T-helper 17 cell (primary cell): ENCODE measurements around the gene MYH9. TPM values are rescaled to one million over a fixed set of nuclear protein-coding genes. Genes with fewer than 3 reads are reported as not detected.

Experiments used
- ATAC-seq: fragments of 150-1000 bp; cut with Tn5 transposase; 2 replicates; pipeline ENCODE4 v1.10.0; 2021; ENCODE audit warnings: mild to moderate bottlenecking, moderate library complexity
- DNase-seq, 3 donors: peaks; one replicate each; pipeline versions ENCODE4 v3.0.0 to v3.0.0-alpha.2; 2020 to 2021
- H3K9me3 ChIP-seq: one replicate; pipeline ENCODE4 v1.7.0; 2013; ENCODE audit warnings: low read length, mild to moderate bottlenecking; ENCODE audit not compliant: control insufficient read depth, poor library complexity, severe bottlenecking
- H3K27ac Mint-ChIP-seq: one replicate; pipeline ENCODE4 v1.8.0; 2022; ENCODE audit warnings: mild to moderate bottlenecking, moderate library complexity, mixed read lengths
- H3K27me3 Mint-ChIP-seq: one replicate; pipeline ENCODE4 v1.8.0; 2022; ENCODE audit warnings: mixed read lengths
- H3K36me3 Mint-ChIP-seq: one replicate; pipeline ENCODE4 v1.8.0; 2022; ENCODE audit warnings: low read depth, mixed read lengths
- H3K4me1 Mint-ChIP-seq: one replicate; pipeline ENCODE4 v1.8.0; 2022; ENCODE audit warnings: mild to moderate bottlenecking, mixed read lengths
- H3K4me3 Mint-ChIP-seq: one replicate; pipeline ENCODE4 v1.8.0; 2022; ENCODE audit warnings: mild to moderate bottlenecking, moderate library complexity, mixed read lengths
- total RNA-seq, 4 donors: library from RNA in 2 of 4; stranded (reverse) in 2 of 4; gene quantifications; one replicate each; pipeline ENCODE4 v1.2.3 and lab custom pipeline; 2022 to 2026

The MYH9 gene
- total RNA-seq, 2 donors from 2014 or later: 1,038 to 1,220 TPM

DNA sequence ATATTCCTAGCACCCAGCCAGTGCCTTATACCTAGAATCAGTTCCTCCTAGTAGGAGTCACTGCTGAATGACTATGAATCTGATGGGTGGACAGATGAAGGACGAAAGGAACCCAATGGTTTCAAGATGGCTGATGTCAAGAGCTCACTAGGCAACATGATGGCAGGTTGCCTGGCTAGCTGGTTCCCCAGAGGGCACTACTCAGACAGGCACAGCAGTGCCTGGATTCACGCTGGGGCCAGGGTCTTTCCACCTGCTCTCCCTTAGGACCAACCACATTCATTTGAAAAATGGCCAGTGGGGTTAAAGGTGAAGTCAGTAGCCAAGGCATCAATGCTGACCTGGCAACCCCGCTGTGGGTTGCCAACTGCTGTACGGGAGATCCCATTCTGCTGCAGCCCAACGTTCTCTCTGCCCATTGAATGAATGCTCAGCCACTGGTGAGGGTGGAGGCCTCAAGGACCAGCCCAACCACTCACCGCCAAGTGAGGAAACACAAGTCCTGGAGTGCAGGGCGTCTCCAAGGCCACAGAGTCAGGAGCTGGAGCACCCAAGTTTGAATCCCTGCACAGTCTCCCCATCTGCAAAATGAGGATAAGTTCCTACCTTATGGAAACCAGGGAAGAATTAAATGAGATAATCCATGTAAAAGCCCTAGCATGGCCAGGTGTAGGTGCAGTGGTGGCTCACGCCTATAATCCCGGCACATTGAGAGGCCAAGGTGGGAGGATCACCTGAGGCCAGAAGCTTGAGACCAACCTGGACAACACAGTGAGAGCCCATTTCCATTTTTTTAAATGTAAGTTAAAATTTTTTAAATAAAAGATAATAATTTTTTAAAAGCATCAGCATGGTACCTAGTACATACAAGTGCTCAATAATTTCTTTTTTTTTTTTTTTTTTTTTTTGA is 12.4 kb downstream of the MYH9 start:
- ATAC-seq: no peak
- no peak for DNase-seq
- no peaks in the 10 kb centered on the region for H3K27me3 Mint-ChIP-seq
- H3K9me3 ChIP-seq: no peaks in the 10 kb centered on the region
- H3K36me3 Mint-ChIP-seq: peaks cover 5% of the 10 kb centered on the region
- H3K27ac Mint-ChIP-seq: peak overlapping the region; percentile 100
- peak overlapping the region; percentile 59 for H3K4me3 Mint-ChIP-seq
- peaks cover 75% of the 10 kb centered on the region for H3K4me1 Mint-ChIP-seq

GRCh38 chr22:36374603-36375024 is 13.2 kb downstream of the MYH9 start:
- H3K4me1 Mint-ChIP-seq: peaks cover 73% of the 10 kb centered on the region
- no peaks in the 10 kb centered on the region for H3K9me3 ChIP-seq
- H3K27ac Mint-ChIP-seq: peak overlapping the region; percentile 100
- peak in 1 of 3 donors; percentile 49 for DNase-seq
- peaks cover 5% of the 10 kb centered on the region for H3K36me3 Mint-ChIP-seq
- no peaks in the 10 kb centered on the region for H3K27me3 Mint-ChIP-seq
- no peak for ATAC-seq
- peak overlapping the region; percentile 59 for H3K4me3 Mint-ChIP-seq

- Mint-ChIP-seq H3K27ac (peak overlapping the region; percentile 100), H3K27me3 (no peaks in the 10 kb centered on the region), H3K4me3 (peak overlapping the region; percentile 80), H3K36me3 (peaks cover 5% of the 10 kb centered on the region), H3K4me1 (peaks cover 75% of the 10 kb centered on the region)
- no peaks in the 10 kb centered on the region for H3K9me3 ChIP-seq
- ATAC-seq (no peak), DNase-seq (no peak)
Measured at GRCh38 chr22:36373258-36373579, 14.5 kb downstream of the MYH9 start.

DNA sequence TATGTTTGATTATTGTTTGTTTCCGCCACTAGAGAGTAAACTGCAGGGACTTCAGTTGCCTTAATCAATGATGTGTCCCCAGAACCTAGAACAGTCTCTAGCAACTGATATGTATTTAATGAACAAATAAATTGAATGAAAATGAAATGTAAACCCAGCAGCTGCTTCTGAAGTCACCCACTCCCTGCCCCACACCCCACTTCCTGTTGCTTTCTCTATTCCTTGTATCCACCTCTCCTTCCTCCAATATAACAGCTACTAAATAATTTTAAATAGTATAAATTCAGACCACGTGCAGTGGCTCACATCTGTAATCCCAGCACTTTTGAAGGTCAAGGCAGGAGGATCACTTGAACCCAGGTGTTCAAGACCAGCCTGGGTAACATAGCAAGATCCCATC is 15.8 kb downstream of the MYH9 start:
- Mint-ChIP-seq H3K4me3 (peak overlapping the region; percentile 94), H3K36me3 (no peaks in the 10 kb centered on the region), H3K27ac (peak overlapping the region; percentile 100), H3K4me1 (peaks cover 73% of the 10 kb centered on the region), H3K27me3 (no peaks in the 10 kb centered on the region)
- DNase-seq (no peak), ATAC-seq (no peak)
- H3K9me3 ChIP-seq: no peaks in the 10 kb centered on the region

DNA sequence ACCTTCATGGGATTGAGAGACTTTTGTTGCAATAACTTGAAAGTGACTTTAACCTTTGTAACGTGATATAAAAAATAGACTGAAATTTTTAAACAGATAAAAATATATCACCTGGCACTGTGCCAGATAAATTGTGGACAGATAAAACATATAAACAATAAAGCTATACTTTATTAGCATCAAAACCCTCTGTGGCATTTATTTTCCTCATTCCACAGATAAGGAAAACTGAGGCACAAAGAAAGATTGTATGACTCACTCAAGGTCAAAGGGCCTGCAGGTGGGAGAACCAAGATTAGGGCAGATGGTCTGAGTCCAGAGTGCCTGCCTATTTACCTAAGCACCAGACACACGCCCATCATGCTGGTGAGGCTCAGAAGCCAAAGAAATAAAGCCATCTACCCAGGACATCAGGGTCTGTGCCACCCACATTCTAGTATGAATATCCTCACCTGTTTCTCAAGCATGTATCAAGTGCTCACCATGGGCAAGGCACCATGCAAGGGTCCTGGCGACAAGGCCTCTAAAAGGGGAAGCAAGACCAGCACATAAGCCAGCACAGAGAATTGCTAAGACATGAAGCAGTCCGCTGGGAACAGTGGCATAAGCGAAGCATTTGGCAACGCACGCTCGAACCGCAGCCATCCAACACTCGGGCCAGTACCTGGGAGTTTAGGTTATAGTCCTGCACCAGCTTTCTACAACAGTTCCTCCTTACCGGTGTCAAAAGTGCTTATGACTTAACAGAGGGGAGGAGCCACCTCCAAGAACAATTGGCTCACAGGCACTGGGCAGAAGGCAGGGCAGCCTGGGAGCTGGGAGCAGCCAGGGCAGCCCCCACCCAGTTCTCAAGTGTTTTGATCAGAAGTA is 17.6 kb downstream of the MYH9 start:
- ATAC-seq: peak; percentile 35
- H3K4me3 Mint-ChIP-seq: peak overlapping the region; percentile 94
- H3K4me1 Mint-ChIP-seq: peaks cover 76% of the 10 kb centered on the region
- H3K27ac Mint-ChIP-seq: peak overlapping the region; percentile 100
- H3K9me3 ChIP-seq: no peaks in the 10 kb centered on the region
- DNase-seq: no peak
- peaks cover 2% of the 10 kb centered on the region for H3K36me3 Mint-ChIP-seq
- H3K27me3 Mint-ChIP-seq: no peaks in the 10 kb centered on the region

DNA sequence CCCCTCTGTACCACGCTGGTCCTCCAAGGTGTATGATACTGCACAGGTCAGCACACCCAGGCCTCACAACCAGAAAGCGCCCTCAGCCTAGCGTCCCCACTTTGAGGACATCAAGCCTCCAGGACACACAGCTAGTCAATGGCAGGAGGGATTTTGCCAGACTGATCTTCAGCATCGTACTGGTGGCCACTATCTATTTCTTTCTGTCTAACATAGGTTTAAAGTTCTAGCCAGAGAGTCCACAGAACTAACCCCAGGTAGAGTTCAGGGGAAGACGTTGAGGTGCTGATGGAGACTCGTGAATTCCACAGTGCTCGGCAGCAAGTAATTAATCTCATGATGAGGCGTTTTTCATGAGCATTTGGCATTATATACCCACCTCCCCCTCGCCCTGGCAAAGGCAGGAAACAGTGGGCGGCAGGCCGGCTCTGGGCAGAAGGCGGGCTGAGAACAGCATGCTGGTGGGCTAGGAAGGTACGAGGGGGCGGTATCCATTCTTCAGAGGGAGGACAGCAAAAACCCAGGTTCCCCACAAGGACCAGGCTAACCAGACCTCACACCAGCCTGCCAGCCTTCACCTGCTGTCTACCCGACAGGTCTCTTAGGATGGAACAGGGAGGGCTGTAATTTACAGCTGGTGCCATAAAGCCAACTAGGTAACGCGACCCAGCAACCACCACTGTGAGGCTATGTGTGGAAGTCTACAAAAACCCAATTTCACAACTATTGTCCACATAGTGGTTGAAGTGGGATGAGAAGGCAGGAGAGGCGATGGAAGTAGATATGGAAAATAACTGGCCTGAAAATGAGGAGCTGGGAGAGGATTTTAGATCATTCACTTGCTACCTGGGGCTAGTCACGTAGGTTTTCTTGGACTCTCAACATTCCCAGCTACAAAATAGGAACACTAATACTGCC is 18.5 kb downstream of the MYH9 start:
- DNase-seq (no peak), ATAC-seq (no peak)
- H3K9me3 ChIP-seq: no peaks in the 10 kb centered on the region
- Mint-ChIP-seq H3K27me3 (no peaks in the 10 kb centered on the region), H3K4me1 (peaks cover 78% of the 10 kb centered on the region), H3K4me3 (peak overlapping the region; percentile 91), H3K36me3 (peaks cover 2% of the 10 kb centered on the region), H3K27ac (peak overlapping the region; percentile 100)

DNA sequence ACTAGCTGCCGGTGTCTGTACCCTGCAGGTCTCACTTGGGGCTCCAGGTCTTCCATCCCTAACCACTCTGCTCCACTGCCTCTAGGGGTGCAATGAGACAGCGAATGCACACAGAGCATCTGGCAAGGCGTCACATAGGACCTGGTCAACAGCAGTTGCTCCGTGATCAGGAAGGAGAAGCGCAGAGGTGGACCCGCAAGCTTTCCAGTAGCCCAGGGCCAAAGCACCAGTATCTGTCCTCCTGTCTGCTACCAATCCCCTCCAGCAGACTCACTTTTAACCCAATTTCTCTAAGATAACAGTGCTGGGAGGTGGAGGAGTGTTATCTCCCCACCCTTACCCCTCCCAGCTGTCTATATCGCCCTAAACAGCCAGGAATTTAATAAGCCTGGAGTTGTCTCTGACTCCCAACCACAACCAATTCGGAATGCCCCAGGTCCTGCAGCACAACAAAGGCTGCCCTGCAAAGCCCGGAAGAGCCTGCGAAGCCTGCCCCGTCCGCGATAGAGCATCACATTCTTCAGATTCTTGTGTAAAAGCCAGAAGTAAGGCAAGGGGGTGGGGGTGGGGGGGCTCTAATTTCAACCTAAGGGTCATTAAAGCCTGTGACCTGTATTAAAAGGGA is 19.3 kb downstream of the MYH9 start:
- Mint-ChIP-seq H3K36me3 (peaks cover 2% of the 10 kb centered on the region), H3K4me1 (peaks cover 79% of the 10 kb centered on the region), H3K27me3 (no peaks in the 10 kb centered on the region), H3K27ac (peak overlapping the region; percentile 100), H3K4me3 (peak overlapping the region; percentile 91)
- ATAC-seq (peak; percentile 12), DNase-seq (peak in 1 of 3 donors; percentile 38)
- H3K9me3 ChIP-seq: no peaks in the 10 kb centered on the region

DNA sequence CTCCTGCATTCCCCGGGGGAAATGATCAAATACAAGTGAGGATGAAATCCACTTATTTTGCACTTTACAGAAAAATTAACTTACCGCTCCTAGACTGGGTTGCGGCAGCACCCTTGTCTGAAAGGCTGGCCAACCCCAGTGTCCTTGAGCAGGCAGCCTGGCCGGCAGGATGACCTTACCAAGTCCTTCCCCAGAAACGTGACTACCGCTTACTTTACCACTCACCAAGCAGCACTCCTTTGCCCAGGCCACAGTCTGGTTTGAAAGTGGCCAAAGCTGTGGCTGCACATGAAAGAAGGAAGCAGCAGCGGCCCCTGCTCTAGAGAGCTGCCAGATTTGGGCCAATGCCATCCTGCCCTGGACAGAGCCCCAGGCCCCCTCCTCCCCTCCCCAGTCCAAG is 20.3 kb downstream of the MYH9 start:
- Mint-ChIP-seq H3K27me3 (no peaks in the 10 kb centered on the region), H3K27ac (peak overlapping the region; percentile 100), H3K4me3 (peak overlapping the region; percentile 87), H3K36me3 (peaks cover 7% of the 10 kb centered on the region), H3K4me1 (peaks cover 78% of the 10 kb centered on the region)
- no peaks in the 10 kb centered on the region for H3K9me3 ChIP-seq
- ATAC-seq (no peak), DNase-seq (no peak)

DNA sequence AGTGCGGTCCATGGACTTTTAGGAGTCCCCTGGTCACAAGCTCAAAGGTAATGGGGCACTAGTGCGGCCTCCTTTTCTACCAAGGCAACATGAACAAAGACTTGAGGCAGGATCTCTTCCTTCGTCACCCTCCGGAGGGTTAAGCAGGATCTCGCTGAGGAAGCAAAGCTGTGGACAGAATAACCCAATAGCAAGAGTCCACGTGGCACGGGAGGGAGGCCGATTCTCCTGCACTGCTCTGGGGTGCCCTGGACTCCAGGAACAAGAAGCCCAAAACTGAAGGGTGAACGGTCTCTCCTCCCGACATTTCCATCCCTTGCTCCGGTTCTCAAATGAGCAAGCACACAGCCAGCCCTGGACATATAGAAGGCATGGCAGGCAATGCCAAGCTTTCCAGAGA is 20.7 kb downstream of the MYH9 start:
- ATAC-seq: no peak
- H3K36me3 Mint-ChIP-seq: peaks cover 7% of the 10 kb centered on the region
- H3K27ac Mint-ChIP-seq: peak overlapping the region; percentile 100
- no peaks in the 10 kb centered on the region for H3K27me3 Mint-ChIP-seq
- DNase-seq: no peak
- H3K4me3 Mint-ChIP-seq: peak overlapping the region; percentile 87
- peaks cover 78% of the 10 kb centered on the region for H3K4me1 Mint-ChIP-seq
- no peaks in the 10 kb centered on the region for H3K9me3 ChIP-seq

- Mint-ChIP-seq H3K4me3 (peak overlapping the region; percentile 87), H3K27me3 (no peaks in the 10 kb centered on the region), H3K27ac (peak overlapping the region; percentile 100), H3K4me1 (peaks cover 81% of the 10 kb centered on the region), H3K36me3 (peaks cover 7% of the 10 kb centered on the region)
- DNase-seq (peak in 1 of 3 donors; percentile 53), ATAC-seq (no peak)
- H3K9me3 ChIP-seq: no peaks in the 10 kb centered on the region
Measured at GRCh38 chr22:36366291-36366708, 21.5 kb downstream of the MYH9 start.

- Mint-ChIP-seq H3K36me3 (peaks cover 7% of the 10 kb centered on the region), H3K27ac (peak overlapping the region; percentile 100), H3K27me3 (no peaks in the 10 kb centered on the region), H3K4me1 (peaks cover 78% of the 10 kb centered on the region), H3K4me3 (peak overlapping the region; percentile 92)
- ATAC-seq (peak; percentile 92), DNase-seq (peak; percentile 71 to 86 (median 75))
- H3K9me3 ChIP-seq: no peaks in the 10 kb centered on the region
Measured at GRCh38 chr22:36365020-36365411, 22.8 kb downstream of the MYH9 start.
